Astrocyte (in vitro differentiated cells and primary cell): Measurements from ENCODE around the gene CDH13. TPM values are rescaled to one million over a fixed set of nuclear protein-coding genes. Genes with fewer than 3 reads are reported as not detected.

Experiments
- DNase-seq: peaks from one replicate; pipeline ENCODE4 v3.0.0-alpha.2; 2010; ENCODE audit warnings: low read depth
- FAIRE-seq: peaks from 2 replicates; lab custom pipeline; 2011; peaks lifted over from hg19 to GRCh38; lab: Jason Lieb, UNC
- H2AFZ ChIP-seq: 2 replicates; pipeline ENCODE4 v1.6.0; 2012; ENCODE audit warnings: low read depth, low read length, inconsistent platforms
- H3K27ac ChIP-seq: 2 replicates; pipeline ENCODE4 v1.5.1; 2011; ENCODE audit warnings: low read depth, low read length, inconsistent platforms
- H3K27me3 ChIP-seq: 2 replicates; pipeline ENCODE4 v1.6.0; 2011; ENCODE audit warnings: low read length, inconsistent platforms; ENCODE audit not compliant: insufficient read depth
- H3K36me3 ChIP-seq: 2 replicates; pipeline ENCODE4 v1.5.1; 2011; ENCODE audit warnings: low read length, inconsistent platforms; ENCODE audit not compliant: insufficient read depth
- H3K4me1 ChIP-seq: 2 replicates; pipeline ENCODE4 v1.5.1; 2011; ENCODE audit warnings: low read length, inconsistent platforms; ENCODE audit not compliant: insufficient read depth
- H3K4me2 ChIP-seq: 2 replicates; pipeline ENCODE4 v1.6.0; 2012; ENCODE audit warnings: low read length, inconsistent platforms
- H3K4me3 ChIP-seq: 2 replicates; pipeline ENCODE4 v1.5.1; 2011; ENCODE audit warnings: low read depth, mild to moderate bottlenecking, low read length, inconsistent platforms; ENCODE audit not compliant: insufficient read depth
- H3K79me2 ChIP-seq: 2 replicates; pipeline ENCODE4 v1.6.0; 2012; ENCODE audit warnings: mild to moderate bottlenecking, low read length, inconsistent platforms; ENCODE audit not compliant: insufficient read depth
- H3K9ac ChIP-seq: 2 replicates; pipeline ENCODE4 v1.6.0; 2012; ENCODE audit warnings: mild to moderate bottlenecking, low read length, inconsistent platforms
- H3K9me3 ChIP-seq: 2 replicates; pipeline ENCODE4 v1.5.1; 2012; ENCODE audit warnings: low read depth, mild to moderate bottlenecking, low read length, inconsistent platforms; ENCODE audit not compliant: insufficient read depth
- H4K20me1 ChIP-seq: 2 replicates; pipeline ENCODE4 v1.6.0; 2012; ENCODE audit warnings: low read length, inconsistent platforms; ENCODE audit not compliant: insufficient read depth
- H3K27ac Mint-ChIP-seq: one replicate; pipeline ENCODE4 v1.8.0; 2021; ENCODE audit warnings: mild to moderate bottlenecking, mixed read lengths; ENCODE audit not compliant: unreplicated experiment
- H3K27me3 Mint-ChIP-seq: one replicate; pipeline ENCODE4 v1.8.0; 2021; ENCODE audit warnings: low read depth, mixed read lengths; ENCODE audit not compliant: unreplicated experiment
- H3K36me3 Mint-ChIP-seq: one replicate; pipeline ENCODE4 v1.8.0; 2021; ENCODE audit warnings: low read depth, mixed read lengths; ENCODE audit not compliant: unreplicated experiment
- H3K4me1 Mint-ChIP-seq: one replicate; pipeline ENCODE4 v1.8.0; 2021; ENCODE audit warnings: low read depth, mixed read lengths; ENCODE audit not compliant: unreplicated experiment
- H3K4me3 Mint-ChIP-seq: one replicate; pipeline ENCODE4 v1.8.0; 2021; ENCODE audit warnings: mild to moderate bottlenecking, moderate library complexity, mixed read lengths; ENCODE audit not compliant: unreplicated experiment
- H3K9me3 Mint-ChIP-seq: one replicate; pipeline ENCODE4 v1.8.0; 2021; ENCODE audit warnings: mild to moderate bottlenecking, mixed read lengths; ENCODE audit not compliant: unreplicated experiment
- CTCF ChIP-seq: IDR thresholded peaks from 2 replicates; pipeline ENCODE4 v1.5.1; 2011; ENCODE audit warnings: low read depth, mild to moderate bottlenecking, inconsistent platforms, low read length, moderate library complexity; ENCODE audit not compliant: insufficient read depth
- EZH2 ChIP-seq: IDR thresholded peaks from 2 replicates; pipeline ENCODE4 v1.6.1; 2012; ENCODE audit warnings: mild to moderate bottlenecking, low read length, inconsistent platforms; ENCODE audit not compliant: insufficient read depth
- total RNA-seq: library from RNA; stranded (reverse); gene quantifications from 2 replicates; pipeline ENCODE4 v1.2.1, GENCODE V29; 2021

CDH13 gene
- total RNA-seq, 1 donor from 2014 or later, result 41.7 TPM

- H3K27ac Mint-ChIP-seq, result no peak overlapping the region
- Histone ChIP-seq H3K4me2 (no peak overlapping the region), H3K27me3 (no peaks in the 10 kb centered on the region), H3K9ac (no peak overlapping the region), H3K79me2 (no peaks in the 10 kb centered on the region), H4K20me1 (no peaks in the 10 kb centered on the region), H3K27ac (no peak overlapping the region), H3K4me3 (no peak overlapping the region), H3K36me3 (no peaks in the 10 kb centered on the region), H2AFZ (no peak overlapping the region), H3K9me3 (no peaks in the 10 kb centered on the region), H3K4me1 (peaks cover 4% of the 10 kb centered on the region)
- H3K36me3 Mint-ChIP-seq, result no peaks in the 10 kb centered on the region
- no peaks in the 10 kb centered on the region for H3K27me3 Mint-ChIP-seq
- H3K9me3 Mint-ChIP-seq, result no peaks in the 10 kb centered on the region
- no peak for DNase-seq
- H3K4me1 Mint-ChIP-seq, result no peaks in the 10 kb centered on the region
- no peak overlapping the region for H3K4me3 Mint-ChIP-seq
- FAIRE-seq, result no peak
- no peak for TF ChIP-seq EZH2
- TF ChIP-seq CTCF, result no peak
These were observed 782.6 kb downstream of the CDH13 start for GRCh38 chr16:83409347-83409746.

- no peak for TF ChIP-seq CTCF
- no peak for TF ChIP-seq EZH2
- peaks cover 3% of the 10 kb centered on the region for H4K20me1 ChIP-seq
- no peak overlapping the region for H3K4me2 ChIP-seq
- Mint-ChIP-seq H3K9me3 (no peaks in the 10 kb centered on the region), H3K27ac (no peak overlapping the region), H3K4me3 (no peak overlapping the region), H3K36me3 (no peaks in the 10 kb centered on the region), H3K4me1 (no peaks in the 10 kb centered on the region), H3K27me3 (peaks cover 22% of the 10 kb centered on the region)
- no peaks in the 10 kb centered on the region for H3K79me2 ChIP-seq
- FAIRE-seq (no peak), DNase-seq (no peak)
- H3K4me3 ChIP-seq, result no peak overlapping the region
- H3K9ac ChIP-seq, result no peak overlapping the region
- no peak overlapping the region for H2AFZ ChIP-seq
- H3K27me3 ChIP-seq, result no peaks in the 10 kb centered on the region
- H3K9me3 ChIP-seq, result no peaks in the 10 kb centered on the region
- no peaks in the 10 kb centered on the region for H3K36me3 ChIP-seq
- H3K4me1 ChIP-seq, result no peaks in the 10 kb centered on the region
- H3K27ac ChIP-seq, result no peak overlapping the region
These were observed 791.8 kb downstream of the CDH13 start for GRCh38 chr16:83418565-83418964.

DNA sequence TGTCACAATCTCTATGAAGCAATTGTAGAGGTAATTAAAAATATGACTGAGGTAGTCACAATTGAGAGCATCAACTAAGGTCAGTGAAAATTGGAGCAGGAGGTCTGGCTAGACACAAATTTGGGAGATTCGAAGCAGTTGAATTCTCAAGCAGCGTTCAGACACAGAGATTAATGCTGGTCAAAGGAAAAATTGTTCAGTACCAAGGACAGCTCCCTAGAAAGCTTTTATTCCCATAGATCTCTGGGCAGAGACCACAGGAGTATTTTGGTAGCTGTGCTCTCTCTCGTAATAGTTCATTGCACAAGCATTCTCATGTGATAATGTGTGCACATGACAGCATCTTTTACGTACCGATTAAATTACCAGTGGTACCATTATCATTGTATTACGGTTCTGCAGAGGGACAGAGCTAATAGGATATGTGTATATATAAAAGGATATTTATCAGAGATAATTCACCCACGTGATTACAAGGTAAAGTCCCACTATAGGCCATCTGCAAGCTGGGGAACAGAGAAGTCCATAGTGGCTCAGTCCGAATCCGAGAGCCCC is 793.5 kb downstream of the CDH13 start:
- H3K27ac Mint-ChIP-seq, result no peak overlapping the region
- H3K9me3 Mint-ChIP-seq, result no peaks in the 10 kb centered on the region
- no peak for TF ChIP-seq EZH2
- no peak for TF ChIP-seq CTCF
- DNase-seq (peak; percentile 35), FAIRE-seq (no peak)
- no peaks in the 10 kb centered on the region for H3K4me1 Mint-ChIP-seq
- Histone ChIP-seq H4K20me1 (peaks cover 3% of the 10 kb centered on the region), H3K4me1 (no peaks in the 10 kb centered on the region), H3K27me3 (no peaks in the 10 kb centered on the region), H3K79me2 (no peaks in the 10 kb centered on the region), H3K9me3 (no peaks in the 10 kb centered on the region), H3K4me3 (no peak overlapping the region), H3K9ac (no peak overlapping the region), H3K4me2 (no peak overlapping the region), H3K27ac (no peak overlapping the region), H2AFZ (no peak overlapping the region), H3K36me3 (no peaks in the 10 kb centered on the region)
- no peaks in the 10 kb centered on the region for H3K36me3 Mint-ChIP-seq
- H3K4me3 Mint-ChIP-seq, result no peak overlapping the region
- peaks cover 28% of the 10 kb centered on the region for H3K27me3 Mint-ChIP-seq
